Measurements from ENCODE around the gene SRMS. TPM values are rescaled to one million over a fixed set of nuclear protein-coding genes. Genes with fewer than 3 reads are reported as not detected.
A peak's percentile ranks its signal among the peaks of the same experiment; 100 is the strongest.
"Not testable (repeated sequence)": the region's sequence is repeated elsewhere in the genome, so short reads cannot be mapped to it uniquely, and the experiment has no call there.

SRMS gene
- total RNA-seq, 4 donors from 2014 or later: not detected

- TF ChIP-seq POLR2A (IDR thresholded peaks at IDR 0.05): no peak
- TF ChIP-seq CTCF (IDR thresholded peaks at IDR 0.05): no peak
- Histone ChIP-seq H3K36me3 (peaks cover 0 to 54% (median 0%) of the 10 kb centered on the region in 3 donors), H3K9me3 (no peaks in the 10 kb centered on the region), H3K4me1 (peaks cover 0 to 8% (median 0%) of the 10 kb centered on the region in 4 donors), H3K27me3 (no peaks in the 10 kb centered on the region), H3K27ac (no peak overlapping the region), H3K4me3 (no peak overlapping the region)
- no peak for DNase-seq
These were observed 14.3 kb upstream of the SRMS start for GRCh38 chr20:63561624-63562396.

DNA sequence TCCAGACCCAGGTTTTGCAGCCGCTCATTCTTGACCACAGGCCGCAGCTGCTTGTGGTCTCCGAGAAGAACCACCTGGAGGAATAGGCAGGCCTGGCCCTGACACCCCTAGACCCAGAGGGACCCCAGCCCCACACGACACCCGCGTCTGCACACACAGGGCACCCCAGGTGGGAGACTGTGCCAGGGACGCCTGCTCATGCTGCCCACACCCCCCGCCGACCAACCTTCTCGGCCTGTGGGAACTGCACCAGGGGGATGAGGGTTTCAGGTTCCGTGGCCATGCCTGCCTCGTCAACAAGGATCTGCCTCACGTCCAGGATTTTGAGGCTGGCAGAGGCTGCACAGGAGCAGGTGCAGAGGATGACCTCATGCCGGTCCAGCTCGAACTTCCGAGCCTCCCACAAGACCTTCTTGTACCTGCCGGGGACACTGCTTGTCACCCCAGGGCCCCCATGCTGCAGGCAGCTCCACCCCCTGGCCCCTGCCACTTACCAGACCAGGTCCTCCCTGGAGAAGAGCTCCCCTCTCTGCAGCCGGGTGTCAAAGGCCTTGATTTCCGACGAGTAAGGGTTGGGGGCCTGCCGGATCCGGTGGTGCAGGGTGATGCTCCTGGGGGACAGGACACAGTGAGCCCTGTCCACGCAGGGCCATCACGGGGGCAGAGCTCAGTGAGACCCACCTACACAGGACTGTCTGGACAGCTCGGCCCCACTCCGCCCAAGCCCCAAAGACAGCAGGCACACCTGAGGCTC is 13.5 kb upstream of the SRMS start:
- Histone ChIP-seq H3K4me1 (peaks cover 0 to 8% (median 0%) of the 10 kb centered on the region in 4 donors), H3K4me3 (no peak overlapping the region), H3K9me3 (no peaks in the 10 kb centered on the region), H3K36me3 (peaks cover 0 to 54% (median 0%) of the 10 kb centered on the region in 3 donors), H3K27me3 (no peaks in the 10 kb centered on the region), H3K27ac (no peak overlapping the region)
- no peak for DNase-seq
- TF ChIP-seq POLR2A (IDR thresholded peaks at IDR 0.05): no peak

GRCh38 chr20:63560333-63560805 is 12.8 kb upstream of the SRMS start:
- Histone ChIP-seq H3K4me1 (peaks cover 0 to 8% (median under 1%) of the 10 kb centered on the region in 4 donors), H3K36me3 (peaks cover 0 to 48% (median 0%) of the 10 kb centered on the region in 3 donors), H3K27me3 (no peaks in the 10 kb centered on the region), H3K4me3 (no peak overlapping the region), H3K9me3 (no peaks in the 10 kb centered on the region), H3K27ac (no peak overlapping the region)
- DNase-seq: no peak
- TF ChIP-seq POLR2A (IDR thresholded peaks at IDR 0.05) (no peak), CTCF (IDR thresholded peaks at IDR 0.05) (no peak)

- peaks cover 0 to 11% (median 3%) of the 10 kb centered on the region in 4 donors for H3K4me1 ChIP-seq
- not testable (repeated sequence) for H3K9me3 ChIP-seq, DNase-seq, H3K4me3 ChIP-seq, H3K27me3 ChIP-seq, H3K27ac ChIP-seq
- peaks cover 0 to 46% (median 0%) of the 10 kb centered on the region in 3 donors for H3K36me3 ChIP-seq
These were observed 12.2 kb upstream of the SRMS start for GRCh38 chr20:63559485-63560332.

GRCh38 chr20:63558804-63559484 is 11.4 kb upstream of the SRMS start:
- Histone ChIP-seq H3K4me3 (no peak overlapping the region), H3K27me3 (no peaks in the 10 kb centered on the region), H3K27ac (peak overlapping the region in 2 of 4 donors; percentile 26 to 60), H3K36me3 (peaks cover 0 to 46% (median 0%) of the 10 kb centered on the region in 3 donors), H3K4me1 (peaks cover 0 to 18% (median 10%) of the 10 kb centered on the region in 4 donors), H3K9me3 (no peaks in the 10 kb centered on the region)
- peak in 1 of 3 donors; percentile 75 for DNase-seq
- TF ChIP-seq POLR2A (IDR thresholded peaks at IDR 0.05) (no peak), CTCF (IDR thresholded peaks at IDR 0.05) (no peak)

DNA sequence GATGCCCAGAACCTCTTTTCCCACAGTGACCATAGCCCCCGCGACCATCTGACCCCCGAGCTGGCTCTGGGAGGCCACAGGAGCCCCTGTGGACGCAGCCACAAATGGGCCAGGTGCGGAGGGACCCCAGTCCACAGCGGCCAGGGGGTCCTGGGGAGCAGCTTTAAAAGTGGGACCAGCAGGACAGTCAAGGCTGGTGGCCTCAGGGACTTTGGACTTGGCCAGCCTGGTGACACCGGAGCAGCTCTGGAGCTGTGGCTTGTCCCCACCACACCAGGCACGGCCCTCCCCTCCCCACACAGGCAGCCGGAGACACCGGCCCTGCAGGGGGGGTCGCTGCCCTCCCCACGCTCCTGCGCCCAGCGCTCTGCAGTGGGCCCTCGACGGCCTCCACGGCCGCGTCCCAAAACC is 9.9 kb upstream of the SRMS start:
- TF ChIP-seq CTCF (IDR thresholded peaks at IDR 0.05) (no peak), POLR2A (IDR thresholded peaks at IDR 0.05) (no peak)
- H3K27me3 ChIP-seq: no peaks in the 10 kb centered on the region
- peaks cover 0 to 27% (median 18%) of the 10 kb centered on the region in 4 donors for H3K4me1 ChIP-seq
- DNase-seq: no peak
- H3K4me3 ChIP-seq: no peak overlapping the region
- H3K36me3 ChIP-seq: peaks cover 0 to 34% (median 0%) of the 10 kb centered on the region in 3 donors
- H3K9me3 ChIP-seq: no peaks in the 10 kb centered on the region
- H3K27ac ChIP-seq: no peak overlapping the region
